GM21786 (cell line): ENCODE results near the gene CDH22.

ENCODE experiments used
- ATAC-seq: cut with Tn5 transposase; IDR thresholded peaks from one replicate; pipeline ENCODE4 v1.9.1; 2021; ENCODE audit not compliant: unreplicated experiment

The CDH22 gene

GRCh38 chr20:46243707-46244628, 64.3 kb downstream of the CDH22 start:
- no peak for ATAC-seq

- ATAC-seq = no peak
Measured at GRCh38 chr20:46242390-46242789, 65.9 kb downstream of the CDH22 start.

- no peak for ATAC-seq
Measured at GRCh38 chr20:46240881-46241280, 67.4 kb downstream of the CDH22 start.

- ATAC-seq = no peak
Measured at GRCh38 chr20:46240065-46240464, 68.2 kb downstream of the CDH22 start.

GRCh38 chr20:46237736-46238135, 70.6 kb downstream of the CDH22 start:
- no peak for ATAC-seq

GRCh38 chr20:46237227-46237626, 71.1 kb downstream of the CDH22 start:
- no peak for ATAC-seq

GRCh38 chr20:46235077-46235476, 73.2 kb downstream of the CDH22 start:
- no peak for ATAC-seq

GRCh38 chr20:46233701-46234100, 74.6 kb downstream of the CDH22 start:
- no peak for ATAC-seq

GRCh38 chr20:46232539-46232938, 75.8 kb downstream of the CDH22 start:
- no peak for ATAC-seq

- ATAC-seq = no peak
Measured at GRCh38 chr20:46230801-46231282, 77.5 kb downstream of the CDH22 start.

- ATAC-seq = no peak
Measured at GRCh38 chr20:46230106-46230491, 78.2 kb downstream of the CDH22 start.

- ATAC-seq = no peak
Measured at GRCh38 chr20:46229478-46230105, 78.7 kb downstream of the CDH22 start.

- no peak for ATAC-seq
Measured at GRCh38 chr20:46228670-46229069, 79.6 kb downstream of the CDH22 start.

- no peak for ATAC-seq
Measured at GRCh38 chr20:46227272-46227767, 81.0 kb downstream of the CDH22 start.

GRCh38 chr20:46226602-46227001, 81.7 kb downstream of the CDH22 start:
- no peak for ATAC-seq

GRCh38 chr20:46222521-46223007, 85.7 kb downstream of the CDH22 start:
- no peak for ATAC-seq

GRCh38 chr20:46221256-46221833, 87.0 kb downstream of the CDH22 start:
- ATAC-seq = no peak

- no peak for ATAC-seq
Measured at GRCh38 chr20:46220455-46221207, 87.7 kb downstream of the CDH22 start.

- ATAC-seq = no peak
Measured at GRCh38 chr20:46219920-46220319, 88.4 kb downstream of the CDH22 start.

GRCh38 chr20:46219190-46219589, 89.1 kb downstream of the CDH22 start:
- ATAC-seq = no peak

GRCh38 chr20:46218656-46219055, 89.6 kb downstream of the CDH22 start:
- no peak for ATAC-seq
